HuH-7.5 (cell line): ENCODE data around the gene RAD50.
A peak's percentile ranks its signal among the peaks of the same experiment; 100 is the strongest.
"Not testable (repeated sequence)": the region's sequence is repeated elsewhere in the genome, so short reads cannot be mapped to it uniquely, and the experiment has no call there.

Source experiments
- DNase-seq: peaks from one replicate; pipeline ENCODE4 v3.0.0; 2011; ENCODE audit warnings: low spot score

Gene RAD50

DNA sequence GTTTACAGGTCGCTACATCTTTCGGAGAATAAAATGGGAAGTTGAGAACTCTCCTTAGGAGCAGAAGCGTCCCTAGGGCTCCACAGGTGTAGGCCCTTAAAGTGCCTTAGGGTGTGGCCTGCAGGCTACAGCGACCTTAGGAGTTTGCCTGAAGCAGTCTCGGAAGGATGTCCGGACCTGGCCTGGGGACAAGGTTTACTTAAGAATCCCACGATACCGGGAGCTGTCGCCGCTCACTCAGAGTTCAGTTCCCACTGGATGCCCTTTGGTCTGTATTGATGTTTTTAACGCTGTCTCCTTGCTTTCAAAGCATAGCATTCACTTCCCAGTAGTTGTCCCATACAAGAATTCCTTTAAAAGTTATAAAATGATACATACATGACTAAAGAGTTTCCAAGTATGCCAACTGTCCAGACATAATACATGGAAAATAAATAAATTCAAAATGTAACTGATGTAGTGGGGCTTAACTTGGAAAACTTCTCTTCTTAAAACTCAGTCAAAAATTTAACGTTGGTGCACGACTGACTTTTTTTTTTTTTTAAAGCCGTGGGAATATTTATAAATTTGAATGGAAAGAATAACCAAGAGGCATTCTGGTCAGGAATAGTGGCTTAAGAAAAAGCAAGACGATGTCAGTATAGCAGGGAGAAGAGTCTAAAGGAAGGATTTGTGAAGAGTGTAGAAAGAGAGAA is 848 bp downstream of the RAD50 start:
- DNase-seq: peak; percentile 40

- DNase-seq: no peak
These were observed 2.7 kb downstream of the RAD50 start for GRCh38 chr5:132559383-132560060.

- DNase-seq: no peak
These were observed 4.8 kb downstream of the RAD50 start for GRCh38 chr5:132561601-132562000.

- not testable (repeated sequence) for DNase-seq
These were observed 7.8 kb downstream of the RAD50 start for GRCh38 chr5:132564555-132564954.

DNA sequence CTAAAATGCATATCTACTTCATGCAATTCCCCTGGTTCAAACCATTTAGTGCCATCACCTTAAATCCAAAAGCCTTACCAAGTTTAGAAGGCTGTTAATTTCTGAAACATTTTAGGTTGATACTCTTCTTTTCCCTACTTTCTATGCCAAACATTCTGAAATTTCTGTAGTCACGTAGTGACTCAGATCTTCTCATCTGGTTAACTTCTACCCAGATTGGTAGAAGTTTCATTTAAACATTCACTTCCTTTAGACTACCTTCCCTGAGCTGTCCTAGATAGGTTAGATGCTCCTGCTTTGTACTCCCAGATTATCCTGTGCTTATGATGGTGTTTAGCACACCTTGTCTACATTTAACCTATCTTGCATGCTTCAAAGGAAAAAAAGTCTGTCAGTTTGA is 9.9 kb downstream of the RAD50 start:
- DNase-seq: no peak

DNA sequence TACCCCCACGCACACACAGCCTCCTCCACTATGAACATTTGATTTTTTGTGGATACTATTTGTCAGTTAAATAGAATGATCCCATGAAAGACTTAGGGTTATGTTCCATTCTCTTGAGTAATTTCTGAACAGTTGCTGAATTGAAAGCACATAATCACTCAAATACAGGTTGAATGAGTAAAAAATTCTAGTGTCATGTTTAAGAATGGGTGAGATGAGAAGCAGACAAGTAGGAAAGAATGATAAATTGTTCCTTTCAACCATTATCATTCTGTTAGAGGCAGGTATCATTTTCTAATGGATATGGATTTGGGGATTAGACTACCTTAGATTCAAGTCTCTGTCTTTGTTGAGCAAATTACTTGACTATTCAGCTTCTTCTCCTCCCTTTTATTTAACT is 19.3 kb downstream of the RAD50 start:
- DNase-seq: no peak

DNA sequence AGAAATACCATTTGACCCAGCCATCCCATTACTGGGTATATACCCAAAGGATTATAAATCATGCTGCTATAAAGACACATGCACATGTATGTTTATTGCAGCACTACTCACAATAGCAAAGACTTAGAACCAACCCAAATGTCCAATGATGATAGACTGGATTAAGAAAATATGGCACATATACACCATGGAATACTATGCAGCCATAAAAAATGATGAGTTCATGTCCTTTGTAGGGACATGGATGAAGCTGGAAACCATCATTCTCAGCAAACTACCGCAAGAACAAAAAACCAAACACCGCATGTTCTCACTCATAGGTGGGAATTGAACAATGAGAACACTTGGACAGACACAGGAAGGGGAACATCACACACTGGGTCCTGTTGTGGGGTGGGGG is 27.8 kb downstream of the RAD50 start:
- not testable (repeated sequence) for DNase-seq

- no peak for DNase-seq
These were observed 29.3 kb downstream of the RAD50 start for GRCh38 chr5:132586063-132586462.

DNA sequence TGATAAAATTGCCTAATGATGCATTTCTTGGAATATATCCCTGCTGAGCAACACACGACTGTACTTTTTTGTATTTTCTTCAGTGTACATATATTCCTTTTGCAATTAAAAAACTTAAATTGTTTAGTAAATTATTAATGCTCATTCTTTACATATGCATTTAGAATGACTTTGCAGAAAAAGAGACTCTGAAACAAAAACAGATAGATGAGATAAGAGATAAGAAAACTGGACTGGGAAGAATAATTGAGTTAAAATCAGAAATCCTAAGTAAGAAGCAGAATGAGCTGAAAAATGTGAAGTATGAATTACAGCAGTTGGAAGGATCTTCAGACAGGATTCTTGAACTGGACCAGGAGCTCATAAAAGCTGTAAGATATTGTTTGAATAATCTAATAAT is 32.7 kb downstream of the RAD50 start:
- DNase-seq: no peak

GRCh38 chr5:132591145-132591544 is 34.4 kb downstream of the RAD50 start:
- no peak for DNase-seq

- DNase-seq: no peak
These were observed 35.7 kb downstream of the RAD50 start for GRCh38 chr5:132592521-132592920.

DNA sequence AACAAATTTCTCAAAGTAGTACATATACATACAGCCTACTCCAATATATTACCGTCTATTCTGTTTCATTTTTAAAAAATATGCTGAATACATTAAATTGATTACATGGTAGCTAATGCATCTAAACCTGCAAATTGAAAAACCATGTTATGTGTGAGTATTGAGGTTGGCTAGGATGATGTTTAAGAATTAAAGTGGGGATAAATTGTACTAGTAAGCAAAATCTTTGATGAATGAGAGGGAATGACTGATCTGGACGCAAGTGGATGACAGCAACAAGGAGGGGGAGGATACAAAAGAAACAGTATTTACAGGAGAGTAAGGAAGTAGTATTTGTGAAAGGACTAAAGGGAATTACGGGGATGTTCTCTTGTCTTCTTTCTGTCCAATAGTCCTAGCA is 37.4 kb downstream of the RAD50 start:
- DNase-seq: no peak

DNA sequence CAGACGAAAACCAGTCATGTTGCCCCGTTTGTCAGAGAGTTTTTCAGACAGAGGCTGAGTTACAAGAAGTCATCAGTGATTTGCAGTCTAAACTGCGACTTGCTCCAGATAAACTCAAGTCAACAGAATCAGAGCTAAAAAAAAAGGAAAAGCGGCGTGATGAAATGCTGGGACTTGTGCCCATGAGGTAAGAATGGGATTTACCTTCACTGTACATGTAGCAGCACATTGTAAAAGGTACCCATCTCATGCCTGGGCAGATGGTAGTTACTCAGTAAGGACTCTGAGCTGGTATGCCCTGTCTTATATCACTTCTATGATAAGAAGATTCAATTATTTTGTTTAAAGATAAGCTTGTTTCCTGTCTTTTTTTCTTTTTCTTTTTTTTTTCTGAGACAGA is 38.8 kb downstream of the RAD50 start:
- DNase-seq: no peak

GRCh38 chr5:132601071-132601728 is 44.4 kb downstream of the RAD50 start:
- DNase-seq: no peak

GRCh38 chr5:132607095-132607494 is 50.3 kb downstream of the RAD50 start:
- no peak for DNase-seq

DNA sequence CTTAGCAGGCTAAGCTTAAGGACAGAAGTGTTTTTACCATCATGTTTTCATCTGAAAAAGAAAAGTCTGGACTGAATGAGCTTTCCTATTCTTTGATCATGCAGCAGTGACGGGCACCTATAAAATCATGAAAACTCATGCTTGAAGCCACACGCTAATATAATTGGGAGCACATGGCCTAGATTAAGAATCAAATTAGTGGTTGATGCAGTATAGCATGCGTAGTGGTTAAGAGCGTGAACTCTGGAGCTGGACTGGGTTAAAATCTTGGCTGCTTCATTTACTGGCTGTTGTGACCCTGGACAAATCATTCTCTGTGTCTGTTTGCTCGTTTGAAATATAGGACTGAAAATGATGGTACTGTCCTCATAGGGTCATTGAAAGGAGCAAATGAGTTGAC is 51.3 kb downstream of the RAD50 start:
- DNase-seq: no peak

- no peak for DNase-seq
These were observed 55.2 kb downstream of the RAD50 start for GRCh38 chr5:132611965-132612364.

GRCh38 chr5:132612846-132613245 is 56.1 kb downstream of the RAD50 start:
- no peak for DNase-seq

DNA sequence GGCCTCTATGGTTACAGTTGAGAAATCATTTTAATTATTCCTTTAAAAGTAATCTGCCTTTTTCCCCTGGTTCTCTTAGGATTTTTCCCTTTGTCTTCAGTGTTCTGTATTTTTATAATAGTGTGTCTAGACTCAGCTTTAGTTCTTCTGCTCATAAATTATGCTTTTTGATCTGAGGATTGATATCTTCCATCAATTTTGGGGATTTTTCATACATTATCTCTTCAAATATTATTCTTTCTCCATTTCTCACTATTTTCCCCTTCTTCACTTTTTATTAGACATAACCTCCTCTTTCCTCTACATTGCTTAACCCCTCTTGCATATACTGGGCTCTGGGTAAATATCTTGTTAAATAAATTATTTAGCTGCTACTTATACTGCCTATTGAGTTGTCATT is 64.9 kb downstream of the RAD50 start:
- no peak for DNase-seq

DNA sequence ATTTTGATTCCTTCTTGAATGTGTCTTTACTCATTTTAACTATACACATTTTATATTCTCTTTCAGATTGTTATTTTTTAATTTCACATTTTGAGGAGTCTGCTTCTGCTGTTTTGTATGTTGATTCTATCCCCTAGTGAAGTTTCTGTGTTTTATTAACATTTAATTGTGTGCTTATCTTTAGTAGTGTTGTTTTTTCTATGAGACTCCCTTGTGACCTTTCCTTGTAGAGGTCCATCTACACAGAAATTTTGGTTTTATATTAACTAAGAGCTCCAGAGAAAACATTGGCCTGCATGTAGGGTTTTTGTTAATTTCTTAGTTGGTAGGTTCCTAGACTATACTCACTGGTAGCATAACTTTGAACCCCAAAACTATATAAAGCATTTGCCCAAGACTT is 65.8 kb downstream of the RAD50 start:
- no peak for DNase-seq

DNA sequence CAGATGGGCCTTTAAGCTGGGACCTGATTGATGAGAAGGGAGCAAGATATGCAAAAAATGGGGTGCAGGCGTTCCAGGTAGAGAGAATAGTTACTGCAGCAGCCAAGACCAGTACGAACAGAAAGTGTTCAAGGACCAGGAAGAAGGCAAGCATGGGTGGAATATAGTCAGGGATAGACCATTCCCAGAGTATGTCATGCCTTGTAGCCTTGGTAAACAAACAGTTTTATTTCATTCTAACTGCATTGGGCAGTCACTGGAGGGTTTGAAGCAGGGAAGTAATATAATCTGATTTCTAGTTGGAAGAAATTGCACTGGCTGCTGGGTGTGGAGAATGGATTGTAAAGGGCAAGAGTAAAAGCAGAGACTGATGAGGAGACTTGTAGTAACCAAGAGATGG is 70.7 kb downstream of the RAD50 start:
- no peak for DNase-seq

- no peak for DNase-seq
These were observed 72.0 kb downstream of the RAD50 start for GRCh38 chr5:132628814-132629213.

GRCh38 chr5:132629230-132629944 is 72.6 kb downstream of the RAD50 start:
- DNase-seq: no peak
